ENCODE measurements around the gene NR1H3.

Gene NR1H3

DNA sequence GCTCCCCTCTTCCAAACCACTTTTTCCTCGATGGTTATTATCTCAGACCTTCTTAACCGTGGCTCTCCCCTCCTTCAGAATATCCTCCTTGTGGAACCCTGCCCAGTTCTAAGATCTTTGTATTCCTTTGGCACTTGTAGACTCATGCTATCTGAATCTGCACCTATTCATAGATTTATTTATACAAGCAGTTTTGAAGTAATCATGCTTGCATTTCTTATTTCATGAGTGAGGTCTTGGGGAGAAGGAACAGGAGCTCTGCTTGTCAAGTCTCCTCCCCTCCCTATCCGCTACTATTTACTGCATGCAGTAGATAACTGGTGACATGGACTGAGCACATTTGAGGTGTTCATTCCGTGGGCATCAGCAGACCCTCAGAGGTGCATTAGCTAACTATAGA, 6.7 kb downstream of the NR1H3 start:
- Histone ChIP-seq H3K9ac (ENCODE audit: low read length in 5 of 5) (no peak overlapping the region), H3K36me3 (ENCODE audit: control insufficient read depth in 5 of 5, insufficient read depth in 5 of 5, low read length in 5 of 5) (peaks cover 0 to 47% (median 37%) of the 10 kb centered on the region in 5 donors), H3K27ac (ENCODE audit: low read depth, low read length) (peak overlapping the region; percentile 23), H3K4me3 (ENCODE audit: low read depth in 1 of 5, low read length in 5 of 5) (no peak overlapping the region), H3K4me1 (ENCODE audit: control insufficient read depth in 5 of 5, insufficient read depth in 5 of 5, low read length in 5 of 5) (peaks cover 12 to 61% (median 58%) of the 10 kb centered on the region in 5 donors), H3K9me3 (ENCODE audit: control insufficient read depth in 5 of 5, low read length in 5 of 5) (no peaks in the 10 kb centered on the region), H3K27me3 (ENCODE audit: control insufficient read depth in 5 of 5, insufficient read depth in 4 of 5, low read length in 5 of 5) (no peaks in the 10 kb centered on the region)

DNA sequence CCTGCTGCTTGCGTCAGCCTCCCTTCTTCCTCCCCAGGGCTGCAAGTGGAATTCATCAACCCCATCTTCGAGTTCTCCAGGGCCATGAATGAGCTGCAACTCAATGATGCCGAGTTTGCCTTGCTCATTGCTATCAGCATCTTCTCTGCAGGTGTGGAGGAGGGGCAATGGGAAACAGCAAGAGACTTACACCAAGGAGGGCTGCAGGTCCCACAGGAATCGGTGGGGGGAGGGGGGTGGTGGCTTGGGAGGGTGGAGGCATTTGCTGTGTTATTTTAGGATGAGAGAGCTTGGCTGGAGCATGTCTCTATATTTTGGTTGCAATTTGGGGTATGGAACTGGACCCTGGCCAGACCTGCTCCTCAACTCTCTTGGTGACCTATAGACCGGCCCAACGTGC, 10.1 kb downstream of the NR1H3 start:
- Histone ChIP-seq H3K9me3 (ENCODE audit: control insufficient read depth in 5 of 5, low read length in 5 of 5) (no peaks in the 10 kb centered on the region), H3K27me3 (ENCODE audit: control insufficient read depth in 5 of 5, insufficient read depth in 4 of 5, low read length in 5 of 5) (no peaks in the 10 kb centered on the region), H3K4me1 (ENCODE audit: control insufficient read depth in 5 of 5, insufficient read depth in 5 of 5, low read length in 5 of 5) (peaks cover 7 to 58% (median 53%) of the 10 kb centered on the region in 5 donors), H3K36me3 (ENCODE audit: control insufficient read depth in 5 of 5, insufficient read depth in 5 of 5, low read length in 5 of 5) (peaks cover 0 to 30% (median 23%) of the 10 kb centered on the region in 5 donors), H3K9ac (ENCODE audit: low read length in 5 of 5) (no peak overlapping the region), H3K27ac (ENCODE audit: low read depth, low read length) (no peak overlapping the region), H3K4me3 (ENCODE audit: low read depth in 1 of 5, low read length in 5 of 5) (no peak overlapping the region)

DNA sequence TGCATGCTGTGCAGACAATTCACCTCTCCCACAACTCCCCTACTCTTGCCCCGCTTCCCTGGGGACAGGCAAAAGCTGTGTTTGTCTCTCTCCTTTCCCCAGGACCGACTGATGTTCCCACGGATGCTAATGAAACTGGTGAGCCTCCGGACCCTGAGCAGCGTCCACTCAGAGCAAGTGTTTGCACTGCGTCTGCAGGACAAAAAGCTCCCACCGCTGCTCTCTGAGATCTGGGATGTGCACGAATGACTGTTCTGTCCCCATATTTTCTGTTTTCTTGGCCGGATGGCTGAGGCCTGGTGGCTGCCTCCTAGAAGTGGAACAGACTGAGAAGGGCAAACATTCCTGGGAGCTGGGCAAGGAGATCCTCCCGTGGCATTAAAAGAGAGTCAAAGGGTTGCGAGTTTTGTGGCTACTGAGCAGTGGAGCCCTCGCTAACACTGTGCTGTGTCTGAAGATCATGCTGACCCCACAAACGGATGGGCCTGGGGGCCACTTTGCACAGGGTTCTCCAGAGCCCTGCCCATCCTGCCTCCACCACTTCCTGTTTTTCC, 10.7 kb downstream of the NR1H3 start:
- H3K9ac ChIP-seq (ENCODE audit: low read length in 5 of 5): peak overlapping the region in 2 of 5 donors; percentile 9 to 62
- H3K36me3 ChIP-seq (ENCODE audit: control insufficient read depth in 5 of 5, insufficient read depth in 5 of 5, low read length in 5 of 5): peaks cover 0 to 30% (median 21%) of the 10 kb centered on the region in 5 donors
- H3K4me1 ChIP-seq (ENCODE audit: control insufficient read depth in 5 of 5, insufficient read depth in 5 of 5, low read length in 5 of 5): peaks cover 7 to 54% (median 50%) of the 10 kb centered on the region in 5 donors
- H3K9me3 ChIP-seq (ENCODE audit: control insufficient read depth in 5 of 5, low read length in 5 of 5): no peaks in the 10 kb centered on the region
- H3K4me3 ChIP-seq (ENCODE audit: low read depth in 1 of 5, low read length in 5 of 5): peak overlapping the region in 3 of 5 donors; percentile 77 to 90 (median 79)
- peak overlapping the region; percentile 81 for H3K27ac ChIP-seq (ENCODE audit: low read depth, low read length)
- H3K27me3 ChIP-seq (ENCODE audit: control insufficient read depth in 5 of 5, insufficient read depth in 4 of 5, low read length in 5 of 5): no peaks in the 10 kb centered on the region

DNA sequence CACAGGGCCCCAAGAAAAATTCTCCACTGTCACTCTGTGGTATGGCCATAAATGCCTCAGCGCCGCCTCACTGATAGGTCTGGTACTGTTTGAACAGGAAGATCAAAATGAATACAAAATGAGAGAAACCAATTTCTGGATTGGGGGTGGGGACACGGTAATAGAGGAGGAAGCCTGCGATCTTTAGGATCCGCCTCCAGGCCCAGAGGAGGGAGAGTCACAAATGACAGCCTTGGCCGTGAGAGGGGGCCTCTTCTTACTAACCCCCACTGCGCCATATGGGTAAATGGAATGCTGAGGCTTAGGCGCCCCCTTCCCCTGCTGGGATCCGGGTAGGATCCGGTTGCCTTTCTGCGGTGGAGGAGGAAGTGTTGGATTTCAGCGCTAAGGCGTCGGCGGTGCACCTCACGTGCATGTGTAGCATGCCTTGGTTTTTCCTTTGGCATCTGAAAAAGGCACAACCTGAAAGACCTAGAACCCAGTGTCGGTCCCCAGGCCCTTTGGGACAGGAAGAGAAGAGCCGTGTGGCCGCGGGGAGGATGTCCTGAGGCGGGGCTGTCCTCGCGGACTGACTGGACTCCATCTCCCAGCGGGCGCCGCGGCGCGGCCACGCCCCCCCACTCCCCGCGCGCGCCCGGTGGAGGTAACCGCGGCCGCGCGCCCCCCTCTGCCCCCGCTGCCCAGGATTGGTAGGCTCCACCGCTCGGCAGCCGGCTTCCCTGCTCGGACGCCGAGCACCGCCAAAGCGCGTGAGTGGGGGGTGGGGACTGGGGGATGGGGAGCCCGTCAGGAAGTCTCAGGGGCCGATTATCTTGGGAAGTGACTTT, 11.4 kb downstream of the NR1H3 start:
- Histone ChIP-seq H3K9ac (ENCODE audit: low read length in 5 of 5) (peak overlapping the region in 4 of 5 donors; percentile 49 to 74 (median 63)), H3K27me3 (ENCODE audit: control insufficient read depth in 5 of 5, insufficient read depth in 4 of 5, low read length in 5 of 5) (no peaks in the 10 kb centered on the region), H3K9me3 (ENCODE audit: control insufficient read depth in 5 of 5, low read length in 5 of 5) (no peaks in the 10 kb centered on the region), H3K27ac (ENCODE audit: low read depth, low read length) (peak overlapping the region; percentile 81), H3K4me3 (ENCODE audit: low read depth in 1 of 5, low read length in 5 of 5) (peak overlapping the region; percentile 77 to 90 (median 81)), H3K4me1 (ENCODE audit: control insufficient read depth in 5 of 5, insufficient read depth in 5 of 5, low read length in 5 of 5) (peaks cover 4 to 51% (median 45%) of the 10 kb centered on the region in 5 donors), H3K36me3 (ENCODE audit: control insufficient read depth in 5 of 5, insufficient read depth in 5 of 5, low read length in 5 of 5) (peaks cover 0 to 26% (median 18%) of the 10 kb centered on the region in 5 donors)

DNA sequence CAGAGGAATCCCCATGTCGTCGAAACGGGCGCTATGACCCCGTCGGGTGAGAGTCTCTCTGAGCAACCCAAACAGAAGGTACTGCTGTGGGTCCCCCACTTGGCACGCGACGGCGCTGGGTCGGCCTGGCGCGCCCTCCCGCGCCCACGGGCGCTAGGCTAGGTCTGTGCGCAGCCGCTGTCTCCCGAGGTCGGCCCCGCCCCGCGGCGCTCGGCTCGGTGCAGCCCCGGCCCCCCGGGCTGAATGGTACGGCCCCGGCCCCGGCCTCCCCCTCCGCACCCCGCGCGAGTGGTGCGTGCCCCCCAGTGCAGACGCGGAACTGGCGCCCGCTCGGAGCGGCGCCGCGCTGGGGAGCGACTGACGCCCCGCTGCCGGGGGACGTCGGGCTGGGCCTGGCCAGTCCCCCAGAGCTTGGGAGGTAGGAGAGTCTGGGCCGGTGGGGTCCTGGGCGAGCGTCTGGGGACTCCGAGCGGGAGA, 12.1 kb downstream of the NR1H3 start, which contains the start of gene MADD:
Gene MADD, plus strand, starts transcription at position 305 of the 477 bp plus-strand sequence.
- H3K36me3 ChIP-seq (ENCODE audit: control insufficient read depth in 5 of 5, insufficient read depth in 5 of 5, low read length in 5 of 5): peaks cover 0 to 27% (median 19%) of the 10 kb centered on the region in 5 donors
- H3K27ac ChIP-seq (ENCODE audit: low read depth, low read length): peak within 1 kb of the TSS; percentile 81
- H3K4me1 ChIP-seq (ENCODE audit: control insufficient read depth in 5 of 5, insufficient read depth in 5 of 5, low read length in 5 of 5): peaks cover 2 to 45% (median 39%) of the 10 kb centered on the region in 5 donors
- peak within 1 kb of the TSS; percentile 77 to 90 (median 81) for H3K4me3 ChIP-seq (ENCODE audit: low read depth in 1 of 5, low read length in 5 of 5)
- H3K27me3 ChIP-seq (ENCODE audit: control insufficient read depth in 5 of 5, insufficient read depth in 4 of 5, low read length in 5 of 5): no peaks in the 10 kb centered on the region
- H3K9ac ChIP-seq (ENCODE audit: low read length in 5 of 5): peak within 1 kb of the TSS in 4 of 5 donors; percentile 49 to 74 (median 72)
- H3K9me3 ChIP-seq (ENCODE audit: control insufficient read depth in 5 of 5, low read length in 5 of 5): no peaks in the 10 kb centered on the region

DNA sequence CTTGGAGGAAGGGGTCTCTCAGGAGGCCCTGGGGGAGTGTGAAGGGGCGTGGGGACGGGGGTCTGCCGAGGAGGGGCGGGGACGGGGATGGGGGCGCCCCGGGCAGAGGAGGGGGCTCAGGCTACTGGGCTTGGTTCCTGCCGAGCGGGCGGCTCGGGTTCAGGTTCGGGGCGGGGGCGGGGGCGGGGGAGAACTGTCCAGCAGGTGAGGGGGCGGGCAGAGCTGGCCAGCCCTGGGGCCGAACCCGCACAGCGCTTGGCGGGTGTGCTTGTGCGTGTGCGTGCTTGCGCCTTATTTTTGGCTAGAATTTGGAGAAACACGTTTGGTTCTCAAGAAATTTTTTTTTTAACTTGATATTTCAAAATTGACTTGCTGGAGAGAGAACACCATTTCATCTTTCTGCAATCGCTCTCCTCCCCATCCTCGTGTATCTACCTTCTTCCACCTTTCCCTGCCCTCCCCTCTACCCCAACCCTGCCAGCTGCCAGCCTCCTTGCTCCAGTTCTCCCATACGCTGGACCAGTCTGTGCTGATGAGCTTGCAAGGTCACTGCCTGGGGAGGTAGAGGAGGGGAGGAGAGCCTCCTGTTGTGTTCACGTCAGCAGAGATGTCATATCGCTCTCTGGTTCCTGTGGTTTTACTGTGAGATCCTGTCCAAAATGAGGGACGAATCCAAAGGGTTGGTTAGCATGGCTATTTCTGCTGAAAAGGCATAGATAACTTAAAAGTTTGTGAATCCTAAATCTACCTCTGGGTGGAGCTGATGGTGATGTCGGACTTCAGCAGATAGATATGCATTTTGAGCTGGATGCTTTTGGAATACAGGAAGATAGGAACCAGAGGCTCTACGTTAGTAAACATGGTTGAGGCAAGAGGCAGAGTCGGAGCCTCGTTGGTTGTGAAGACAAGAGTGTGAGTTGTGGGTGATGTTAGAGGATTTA, 12.8 kb downstream of the NR1H3 start:
- Histone ChIP-seq H3K36me3 (ENCODE audit: control insufficient read depth in 5 of 5, insufficient read depth in 5 of 5, low read length in 5 of 5) (peaks cover 2 to 34% (median 24%) of the 10 kb centered on the region in 5 donors), H3K9me3 (ENCODE audit: control insufficient read depth in 5 of 5, low read length in 5 of 5) (no peaks in the 10 kb centered on the region), H3K27me3 (ENCODE audit: control insufficient read depth in 5 of 5, insufficient read depth in 4 of 5, low read length in 5 of 5) (no peaks in the 10 kb centered on the region), H3K4me3 (ENCODE audit: low read depth in 1 of 5, low read length in 5 of 5) (peak overlapping the region; percentile 77 to 84 (median 81)), H3K9ac (ENCODE audit: low read length in 5 of 5) (peak overlapping the region in 3 of 5 donors; percentile 68 to 72 (median 72)), H3K27ac (ENCODE audit: low read depth, low read length) (peak overlapping the region; percentile 81), H3K4me1 (ENCODE audit: control insufficient read depth in 5 of 5, insufficient read depth in 5 of 5, low read length in 5 of 5) (peaks cover 2 to 39% (median 37%) of the 10 kb centered on the region in 5 donors)

DNA sequence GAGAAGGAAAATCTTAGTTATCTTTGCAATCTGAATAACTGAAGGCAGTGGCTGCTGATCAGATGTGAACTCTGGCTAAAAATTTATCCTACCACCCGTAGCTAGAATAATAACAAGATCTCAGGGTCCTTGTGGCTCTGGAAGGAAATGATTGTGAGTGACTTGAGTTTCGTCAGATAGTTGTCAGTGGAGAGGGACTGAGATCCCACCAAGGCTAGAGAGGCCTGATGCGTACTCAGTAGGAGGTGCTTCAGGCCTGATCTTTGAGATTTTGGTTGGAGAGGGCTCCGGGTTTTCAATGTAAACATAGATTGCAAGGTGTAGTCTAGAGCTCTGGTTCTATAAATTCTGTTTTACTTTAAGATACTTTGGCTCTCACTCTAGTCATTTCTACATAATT, 13.5 kb downstream of the NR1H3 start:
- Histone ChIP-seq H3K4me1 (ENCODE audit: control insufficient read depth in 5 of 5, insufficient read depth in 5 of 5, low read length in 5 of 5) (peaks cover 2 to 39% (median 37%) of the 10 kb centered on the region in 5 donors), H3K9me3 (ENCODE audit: control insufficient read depth in 5 of 5, low read length in 5 of 5) (no peaks in the 10 kb centered on the region), H3K9ac (ENCODE audit: low read length in 5 of 5) (peak overlapping the region in 2 of 5 donors; percentile 64 to 72), H3K27ac (ENCODE audit: low read depth, low read length) (no peak overlapping the region), H3K4me3 (ENCODE audit: low read depth in 1 of 5, low read length in 5 of 5) (peak overlapping the region in 3 of 5 donors; percentile 48 to 79 (median 77)), H3K27me3 (ENCODE audit: control insufficient read depth in 5 of 5, insufficient read depth in 4 of 5, low read length in 5 of 5) (no peaks in the 10 kb centered on the region), H3K36me3 (ENCODE audit: control insufficient read depth in 5 of 5, insufficient read depth in 5 of 5, low read length in 5 of 5) (peaks cover 7 to 36% (median 29%) of the 10 kb centered on the region in 5 donors)

DNA sequence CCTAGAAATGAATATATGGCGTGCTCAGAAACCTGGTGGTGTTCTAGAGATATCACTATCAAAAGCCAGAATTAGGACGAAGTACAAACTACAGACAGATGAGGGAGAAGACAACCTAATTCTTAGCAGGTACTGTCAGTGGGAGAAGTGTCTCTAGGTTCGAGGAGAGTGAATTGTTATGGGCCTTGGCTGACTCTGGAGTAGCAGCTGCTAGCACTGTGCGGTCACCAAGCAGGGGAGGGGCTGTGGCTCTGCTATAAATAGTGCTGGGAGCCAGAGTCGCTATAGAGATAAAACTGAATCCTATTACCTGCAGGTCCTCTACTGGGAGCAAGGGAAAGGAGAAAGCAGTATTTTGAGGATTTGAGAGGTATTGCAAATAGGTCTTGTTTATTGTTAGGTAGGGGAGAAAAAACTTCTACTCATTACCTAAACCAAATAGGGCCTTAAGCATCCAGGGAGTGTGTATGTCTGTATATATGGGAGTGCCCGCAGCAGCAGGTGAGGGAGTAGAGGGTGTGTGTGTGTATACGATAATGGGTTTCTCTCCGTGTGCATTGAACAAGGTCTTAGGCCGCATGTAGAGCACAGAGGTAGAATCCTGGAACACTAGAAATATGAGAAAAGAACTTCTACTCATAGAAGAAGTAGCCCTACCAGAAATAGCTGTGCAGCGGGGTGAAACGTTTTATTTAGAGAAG, 14.3 kb downstream of the NR1H3 start:
- no peaks in the 10 kb centered on the region for H3K27me3 ChIP-seq (ENCODE audit: control insufficient read depth in 5 of 5, insufficient read depth in 4 of 5, low read length in 5 of 5)
- peak overlapping the region in 1 of 5 donors; percentile 72 for H3K9ac ChIP-seq (ENCODE audit: low read length in 5 of 5)
- H3K4me1 ChIP-seq (ENCODE audit: control insufficient read depth in 5 of 5, insufficient read depth in 5 of 5, low read length in 5 of 5): peaks cover 2 to 39% (median 37%) of the 10 kb centered on the region in 5 donors
- no peak overlapping the region for H3K4me3 ChIP-seq (ENCODE audit: low read depth in 1 of 5, low read length in 5 of 5)
- H3K9me3 ChIP-seq (ENCODE audit: control insufficient read depth in 5 of 5, low read length in 5 of 5): no peaks in the 10 kb centered on the region
- no peak overlapping the region for H3K27ac ChIP-seq (ENCODE audit: low read depth, low read length)
- H3K36me3 ChIP-seq (ENCODE audit: control insufficient read depth in 5 of 5, insufficient read depth in 5 of 5, low read length in 5 of 5): peaks cover 11 to 40% (median 36%) of the 10 kb centered on the region in 5 donors

DNA sequence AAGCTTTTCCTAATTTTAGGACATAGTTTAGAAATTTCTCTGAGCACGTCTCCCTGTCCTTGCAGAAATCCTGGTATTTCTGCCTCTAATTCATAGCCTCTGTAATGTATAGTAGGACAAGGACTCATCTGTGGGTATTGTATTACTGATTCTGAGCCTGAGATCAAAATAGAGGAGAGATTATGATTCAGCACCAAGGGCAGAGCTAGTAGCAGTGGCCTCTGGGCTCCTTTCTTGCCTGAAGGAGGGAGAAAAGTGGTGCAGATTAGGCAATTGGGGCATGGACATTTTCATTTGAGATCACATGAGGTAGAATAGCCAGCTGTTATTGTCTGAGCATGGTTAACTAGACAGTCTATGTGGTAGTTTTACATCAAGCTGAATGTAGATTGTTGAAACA, 14.9 kb downstream of the NR1H3 start:
- no peaks in the 10 kb centered on the region for H3K27me3 ChIP-seq (ENCODE audit: control insufficient read depth in 5 of 5, insufficient read depth in 4 of 5, low read length in 5 of 5)
- H3K36me3 ChIP-seq (ENCODE audit: control insufficient read depth in 5 of 5, insufficient read depth in 5 of 5, low read length in 5 of 5): peaks cover 11 to 44% (median 42%) of the 10 kb centered on the region in 5 donors
- H3K27ac ChIP-seq (ENCODE audit: low read depth, low read length): no peak overlapping the region
- H3K9me3 ChIP-seq (ENCODE audit: control insufficient read depth in 5 of 5, low read length in 5 of 5): no peaks in the 10 kb centered on the region
- peaks cover 2 to 38% (median 36%) of the 10 kb centered on the region in 5 donors for H3K4me1 ChIP-seq (ENCODE audit: control insufficient read depth in 5 of 5, insufficient read depth in 5 of 5, low read length in 5 of 5)
- H3K4me3 ChIP-seq (ENCODE audit: low read depth in 1 of 5, low read length in 5 of 5): no peak overlapping the region
- no peak overlapping the region for H3K9ac ChIP-seq (ENCODE audit: low read length in 5 of 5)
